Mammary epithelial cell (primary cell): ENCODE results near the gene KEAP1.

Experiments used
- EZH2 ChIP-seq: IDR thresholded peaks from 2 replicates; pipeline ENCODE4 v1.6.1; 2012; ENCODE audit warnings: low read length, inconsistent platforms, borderline replicate concordance
- TF ChIP-seq, protein P1 (sequence below), 2 donors: IDR thresholded peaks in 1 of 2; conservative IDR thresholded peaks in 1 of 2; 2 replicates each; pipeline ENCODE4 v1.5.1; 2011 to 2012; ENCODE audit warnings: inconsistent platforms in 2 of 2, low read length in 2 of 2, mild to moderate bottlenecking in 2 of 2, control low read depth in 1 of 2, low read depth in 1 of 2; ENCODE audit not compliant: insufficient read depth in 1 of 2; ENCODE audit errors: extremely low read depth in 1 of 2

GRCh38 chr19:10500247-10500592, 2.9 kb downstream of the KEAP1 start:
- TF ChIP-seq EZH2: no peak
- TF ChIP-seq, protein P1, sequence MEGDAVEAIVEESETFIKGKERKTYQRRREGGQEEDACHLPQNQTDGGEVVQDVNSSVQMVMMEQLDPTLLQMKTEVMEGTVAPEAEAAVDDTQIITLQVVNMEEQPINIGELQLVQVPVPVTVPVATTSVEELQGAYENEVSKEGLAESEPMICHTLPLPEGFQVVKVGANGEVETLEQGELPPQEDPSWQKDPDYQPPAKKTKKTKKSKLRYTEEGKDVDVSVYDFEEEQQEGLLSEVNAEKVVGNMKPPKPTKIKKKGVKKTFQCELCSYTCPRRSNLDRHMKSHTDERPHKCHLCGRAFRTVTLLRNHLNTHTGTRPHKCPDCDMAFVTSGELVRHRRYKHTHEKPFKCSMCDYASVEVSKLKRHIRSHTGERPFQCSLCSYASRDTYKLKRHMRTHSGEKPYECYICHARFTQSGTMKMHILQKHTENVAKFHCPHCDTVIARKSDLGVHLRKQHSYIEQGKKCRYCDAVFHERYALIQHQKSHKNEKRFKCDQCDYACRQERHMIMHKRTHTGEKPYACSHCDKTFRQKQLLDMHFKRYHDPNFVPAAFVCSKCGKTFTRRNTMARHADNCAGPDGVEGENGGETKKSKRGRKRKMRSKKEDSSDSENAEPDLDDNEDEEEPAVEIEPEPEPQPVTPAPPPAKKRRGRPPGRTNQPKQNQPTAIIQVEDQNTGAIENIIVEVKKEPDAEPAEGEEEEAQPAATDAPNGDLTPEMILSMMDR (conservative IDR thresholded peaks at IDR 0.05 in 1 of 2, IDR thresholded peaks at IDR 0.05 in 1 of 2; ENCODE audit: extremely low read depth in 1 of 2, insufficient read depth in 1 of 2, low read depth in 1 of 2, low read length in 2 of 2): no peak
